AG08396 (cell line): ENCODE results near the gene SLC6A15.

Source experiments
- DNase-seq: peaks from one replicate; pipeline ENCODE4 v3.0.0; 2012; ENCODE audit warnings: low spot score, mixed read lengths

The SLC6A15 gene

GRCh38 chr12:84874825-84875139 lies 37.8 kb downstream of the SLC6A15 start:
- no peak for DNase-seq

DNA sequence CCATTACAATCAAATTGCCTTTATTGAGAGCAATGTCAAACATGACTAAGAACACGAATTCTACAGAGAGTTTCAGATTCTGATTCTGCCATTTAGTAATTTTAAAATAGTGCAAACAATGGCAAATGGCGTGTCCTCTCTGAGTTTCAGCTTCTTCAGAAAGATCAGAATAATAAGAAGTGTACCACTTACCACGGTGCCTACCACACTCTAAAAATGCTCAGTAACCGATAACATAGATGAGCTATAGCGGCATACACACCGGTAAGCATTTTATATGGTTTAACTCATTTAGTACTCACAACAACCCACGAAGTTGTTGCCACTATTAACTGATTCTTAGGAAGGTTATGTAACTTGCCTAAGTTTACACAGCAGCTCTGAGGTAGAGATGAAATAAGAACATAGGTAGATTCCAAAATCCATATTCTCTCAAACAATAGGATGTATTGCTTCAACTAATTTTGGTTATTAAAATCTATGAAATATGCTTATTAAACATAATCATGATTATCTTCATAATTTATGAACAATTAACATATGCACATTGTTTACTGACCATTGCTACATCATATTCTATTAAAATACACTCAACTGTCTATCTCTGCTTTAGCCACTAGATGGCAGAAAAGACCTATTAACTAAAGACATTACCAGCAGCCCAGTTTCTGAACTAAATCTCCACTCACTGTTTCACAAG lies 38.3 kb downstream of the SLC6A15 start:
- peak; percentile 13 for DNase-seq

DNA sequence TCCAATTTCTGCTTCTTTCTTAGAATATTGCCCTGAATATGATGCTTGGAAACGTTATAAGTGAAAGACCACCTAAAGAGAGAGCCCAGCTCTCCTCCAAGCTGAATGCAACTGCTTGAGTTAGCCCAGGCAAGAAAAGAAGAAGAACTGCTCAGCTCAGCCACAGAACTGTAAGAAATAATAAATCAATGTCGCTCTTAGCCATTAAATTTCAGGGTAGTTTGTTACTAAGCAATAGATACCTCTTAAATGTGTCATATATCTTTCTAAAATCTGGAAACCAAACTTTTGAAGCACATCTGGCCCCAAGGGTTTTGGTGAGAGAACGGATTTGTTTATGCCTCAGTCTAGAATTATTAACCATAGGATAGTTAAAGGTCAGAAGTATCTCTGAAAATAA lies 50.4 kb downstream of the SLC6A15 start:
- no peak for DNase-seq

- DNase-seq, result no peak
Measured at GRCh38 chr12:84860718-84861117, 51.9 kb downstream of the SLC6A15 start.

- no peak for DNase-seq
Measured at GRCh38 chr12:84858796-84859195, 53.8 kb downstream of the SLC6A15 start.

GRCh38 chr12:84857525-84858208 lies 54.9 kb downstream of the SLC6A15 start:
- DNase-seq, result no peak

GRCh38 chr12:84856156-84856900 lies 56.3 kb downstream of the SLC6A15 start:
- no peak for DNase-seq

- no peak for DNase-seq
Measured at GRCh38 chr12:84843593-84844144, 68.9 kb downstream of the SLC6A15 start.

DNA sequence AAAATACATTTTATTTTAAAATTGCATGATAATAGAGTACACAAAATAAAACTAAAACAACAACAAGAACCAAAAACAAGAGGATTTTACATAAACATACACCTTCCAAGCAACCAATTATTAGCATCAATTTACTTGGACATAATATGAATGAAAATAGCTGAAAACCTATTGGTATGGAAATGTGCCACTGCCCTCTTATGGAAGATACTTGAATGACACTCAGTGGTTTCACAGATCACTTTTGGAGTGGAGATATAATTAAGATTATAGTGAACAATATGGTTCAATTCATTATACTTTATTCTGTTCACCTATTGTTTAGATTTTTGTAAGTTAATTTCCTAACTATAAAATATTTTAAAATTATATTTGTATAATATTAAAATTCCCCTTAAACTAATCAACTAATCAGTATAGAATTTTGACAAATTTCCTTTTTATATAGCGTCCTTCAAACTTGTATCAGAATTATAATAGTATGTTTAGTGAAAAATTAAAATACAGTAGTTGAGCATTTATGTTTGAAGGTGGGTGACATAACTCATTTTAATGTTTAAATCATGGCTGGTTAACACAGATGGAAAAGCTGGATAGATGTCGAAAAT lies 70.1 kb downstream of the SLC6A15 start:
- peak; percentile 6 for DNase-seq

GRCh38 chr12:84841591-84841990 lies 71.0 kb downstream of the SLC6A15 start:
- no peak for DNase-seq

DNA sequence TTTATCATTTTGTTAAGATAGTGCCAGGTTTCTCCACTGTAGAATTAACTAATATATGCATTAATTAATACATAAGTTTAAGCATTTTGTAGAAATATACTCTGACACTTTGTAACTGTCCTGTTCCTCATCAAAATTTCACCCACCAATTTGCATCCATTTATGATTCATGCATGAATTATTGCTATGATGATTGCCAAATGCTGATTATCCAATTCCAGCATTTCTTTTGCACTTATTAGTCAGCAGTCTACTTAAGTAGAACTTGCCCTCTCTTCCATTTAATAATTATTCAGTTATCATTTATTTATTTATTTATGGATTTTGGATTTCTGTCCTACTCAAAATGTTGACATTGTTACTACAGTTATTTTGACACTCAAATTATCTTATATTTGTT lies 72.2 kb downstream of the SLC6A15 start:
- DNase-seq, result no peak

DNA sequence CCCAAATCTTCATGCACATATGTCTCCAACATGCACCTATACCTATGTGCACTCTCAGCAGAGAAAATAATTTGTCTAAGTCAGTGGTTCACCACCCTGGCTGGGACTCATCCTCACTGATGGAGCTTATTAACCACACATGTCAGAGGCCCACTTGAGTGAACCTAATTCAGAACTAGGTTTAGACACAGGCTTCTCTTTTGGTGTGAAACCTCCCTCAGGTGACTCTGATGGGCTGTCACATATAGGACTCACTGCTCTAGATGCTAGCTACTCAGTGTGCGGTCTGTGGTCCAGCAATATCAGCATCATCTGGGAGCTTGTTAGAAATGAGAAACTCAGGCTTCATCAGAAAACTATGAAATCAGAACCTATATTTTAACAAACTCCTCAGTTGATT lies 85.7 kb downstream of the SLC6A15 start:
- no peak for DNase-seq

DNA sequence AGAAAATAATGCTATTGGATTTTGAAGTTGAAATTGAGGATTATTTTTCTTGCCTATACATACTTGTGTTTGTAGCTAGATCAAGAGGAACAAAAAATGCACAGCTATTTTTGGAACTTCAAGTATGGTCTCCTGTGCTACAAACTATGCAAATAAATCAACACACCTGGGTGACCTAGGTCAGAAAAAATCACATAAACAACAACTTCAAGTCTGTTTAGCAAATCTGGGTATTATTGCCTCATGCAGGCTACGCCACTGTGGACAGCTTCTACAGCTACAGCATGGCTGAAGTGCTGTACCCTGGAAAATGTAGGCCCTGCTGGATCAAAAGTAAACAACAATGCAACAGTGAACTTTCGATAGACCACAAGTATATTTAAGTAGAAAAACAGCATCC lies 87.5 kb downstream of the SLC6A15 start:
- no peak for DNase-seq

GRCh38 chr12:84822525-84822924 lies 90.1 kb downstream of the SLC6A15 start:
- DNase-seq, result no peak

GRCh38 chr12:84816916-84817695 lies 95.5 kb downstream of the SLC6A15 start:
- no peak for DNase-seq

DNA sequence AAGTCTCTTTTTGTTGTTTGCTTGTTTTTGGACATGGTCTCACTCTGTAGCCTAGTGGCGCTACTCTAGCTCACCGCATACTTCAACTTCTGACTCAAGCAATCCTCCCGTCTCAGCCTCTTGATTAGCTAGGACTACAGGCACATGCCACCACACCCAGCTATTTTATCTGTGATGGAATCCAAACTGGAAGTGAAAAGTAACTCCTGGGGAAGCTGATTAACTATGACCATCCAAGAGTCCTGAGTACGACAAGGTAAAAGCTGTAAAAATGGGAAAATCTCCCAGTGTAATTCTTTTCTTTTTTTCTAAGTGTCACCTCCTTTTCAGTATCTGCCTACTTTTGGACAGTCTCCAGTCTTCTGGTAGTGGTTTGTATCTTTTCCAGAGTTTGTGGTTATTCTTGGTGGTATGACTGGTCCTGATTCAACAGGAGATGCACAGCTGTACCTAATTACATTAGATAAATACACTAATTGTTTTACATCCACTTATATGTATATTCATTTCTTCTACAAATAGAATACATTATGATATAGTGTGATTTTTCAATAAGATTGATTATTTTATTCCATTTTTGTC lies 97.8 kb downstream of the SLC6A15 start:
- DNase-seq, result no peak

- no peak for DNase-seq
Measured at GRCh38 chr12:84813780-84814663, 98.6 kb downstream of the SLC6A15 start.

DNA sequence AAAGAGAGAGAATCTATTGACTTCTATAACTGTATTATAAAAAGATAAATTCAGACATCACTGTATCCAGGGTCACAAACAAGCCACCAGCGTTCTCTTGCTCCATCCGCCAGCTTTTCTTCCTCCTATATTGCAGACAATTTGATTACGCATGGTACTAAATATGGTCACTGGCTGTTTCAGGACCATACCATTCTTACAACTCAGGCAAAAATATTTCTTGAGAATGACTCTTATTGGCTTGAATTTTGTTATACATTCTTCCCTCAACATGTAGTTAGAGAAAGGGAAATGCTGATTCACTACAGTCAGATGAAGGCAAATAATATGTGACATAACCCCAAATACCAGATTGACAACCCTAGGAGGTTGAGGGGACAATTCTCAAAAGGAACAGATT lies 101.3 kb downstream of the SLC6A15 start:
- DNase-seq, result no peak

DNA sequence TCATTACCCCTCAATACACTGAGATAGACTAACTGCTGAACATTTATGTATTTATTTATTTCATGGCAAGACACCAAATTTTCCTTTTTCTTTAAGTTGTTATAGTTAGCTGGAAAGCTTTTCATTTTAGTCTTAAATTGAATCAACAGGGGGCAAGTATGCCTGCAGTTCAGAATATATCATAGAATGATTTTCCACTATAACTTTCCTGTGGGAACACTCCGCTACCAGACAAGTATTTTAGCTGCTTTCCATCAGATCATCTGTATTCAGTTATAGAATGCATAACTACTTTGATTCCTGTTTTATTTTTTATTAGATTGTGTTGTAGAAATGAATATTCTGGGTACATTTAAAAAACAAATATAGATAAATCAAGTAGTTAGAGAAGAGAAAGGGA lies 102.0 kb downstream of the SLC6A15 start:
- no peak for DNase-seq
